NCI-H128 (cell line): ENCODE data around the gene DVL1.
"Not testable (repeated sequence)": the region's sequence is repeated elsewhere in the genome, so short reads cannot be mapped to it uniquely, and the experiment has no call there.

Source experiments
- DNase-seq: peaks from one replicate; lab custom pipeline; 2025; ENCODE audit not compliant: unreplicated experiment; lab: John Stamatoyannopoulos, UW

Gene DVL1

DNA sequence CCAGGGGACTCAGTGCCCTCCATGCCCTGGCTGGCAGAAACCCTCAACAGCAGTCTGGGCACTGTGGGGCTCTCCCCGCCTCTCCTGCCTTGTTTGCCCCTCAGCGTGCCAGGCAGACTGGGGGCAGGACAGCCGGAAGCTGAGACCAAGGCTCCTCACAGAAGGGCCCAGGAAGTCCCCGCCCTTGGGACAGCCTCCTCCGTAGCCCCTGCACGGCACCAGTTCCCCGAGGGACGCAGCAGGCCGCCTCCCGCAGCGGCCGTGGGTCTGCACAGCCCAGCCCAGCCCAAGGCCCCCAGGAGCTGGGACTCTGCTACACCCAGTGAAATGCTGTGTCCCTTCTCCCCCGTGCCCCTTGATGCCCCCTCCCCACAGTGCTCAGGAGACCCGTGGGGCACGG is 21.0 kb downstream of the DVL1 start:
- no peak for DNase-seq

DNA sequence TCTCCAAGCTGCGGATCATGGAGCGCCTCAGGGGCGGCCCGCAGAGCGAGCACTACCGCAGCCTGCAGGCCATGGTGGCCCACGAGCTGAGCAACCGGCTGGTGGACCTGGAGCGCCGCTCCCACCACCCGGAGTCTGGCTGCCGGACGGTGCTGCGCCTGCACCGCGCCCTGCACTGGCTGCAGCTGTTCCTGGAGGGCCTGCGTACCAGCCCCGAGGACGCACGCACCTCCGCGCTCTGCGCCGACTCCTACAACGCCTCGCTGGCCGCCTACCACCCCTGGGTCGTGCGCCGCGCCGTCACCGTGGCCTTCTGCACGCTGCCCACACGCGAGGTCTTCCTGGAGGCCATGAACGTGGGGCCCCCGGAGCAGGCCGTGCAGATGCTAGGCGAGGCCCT is 21.9 kb downstream of the DVL1 start:
- DNase-seq: no peak

DNA sequence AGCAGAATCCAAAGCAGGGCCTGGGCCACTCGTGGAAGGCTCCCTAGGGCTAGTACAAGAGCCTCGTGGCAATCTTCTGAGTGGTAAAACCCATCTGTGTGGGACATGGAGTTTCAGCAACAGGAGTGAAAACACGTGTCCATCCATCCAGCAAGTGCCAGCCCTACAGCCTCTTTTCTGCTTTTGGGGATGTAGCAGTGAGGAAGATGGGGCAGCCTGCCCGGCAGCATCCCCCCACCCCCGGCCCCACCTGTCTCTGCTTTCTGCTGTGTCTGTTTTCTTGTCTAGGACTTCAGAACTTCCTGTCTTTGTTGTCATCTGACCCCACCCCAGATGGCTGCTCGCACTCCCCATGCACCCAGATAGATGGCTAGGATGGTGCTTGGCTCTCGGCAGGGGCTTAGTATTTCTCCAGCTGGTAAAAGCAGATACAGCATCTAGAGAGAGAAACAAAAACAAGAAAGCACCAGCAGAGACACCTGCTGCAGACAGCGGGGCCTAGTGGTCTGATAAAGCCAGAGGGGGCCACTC is 23.1 kb downstream of the DVL1 start:
- DNase-seq: no peak

DNA sequence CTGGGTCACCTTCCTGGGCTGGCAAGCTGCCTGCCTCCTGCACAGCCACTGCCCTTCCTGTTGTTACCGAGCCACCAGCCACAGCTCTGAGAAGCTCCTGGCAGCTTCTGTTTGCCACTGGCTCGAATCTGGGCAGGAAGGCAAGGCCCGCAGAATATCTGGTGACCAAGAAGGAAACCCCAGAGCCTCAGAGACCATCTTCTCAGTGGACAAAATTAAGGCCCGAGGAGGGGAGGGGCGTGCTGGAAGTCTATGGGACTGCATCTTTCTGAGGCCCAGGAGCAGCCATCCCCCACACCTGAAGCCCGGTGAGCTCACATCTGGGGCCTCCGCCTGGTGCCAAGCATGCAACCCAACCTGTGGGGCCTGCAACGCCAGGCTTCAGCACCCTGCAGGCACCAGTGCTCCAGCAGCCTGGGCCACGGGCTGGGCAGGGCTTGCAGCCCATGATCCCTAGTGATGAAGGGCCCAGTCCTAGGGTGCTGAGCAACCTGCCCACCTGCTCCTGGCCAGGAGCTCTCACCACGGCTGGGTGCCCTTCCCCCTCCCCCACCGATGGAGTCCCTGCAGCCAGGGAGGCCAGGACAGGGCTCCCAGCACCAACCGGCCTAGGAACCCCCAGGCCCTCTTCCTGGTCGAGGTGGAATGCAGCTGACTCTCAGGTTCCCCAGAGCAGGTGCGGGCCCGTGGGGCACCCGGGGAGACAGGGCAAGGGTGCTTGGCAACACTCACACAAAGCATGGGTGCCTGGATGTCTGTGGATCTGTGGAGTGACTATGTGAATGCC is 23.7 kb downstream of the DVL1 start:
- DNase-seq: no peak

DNA sequence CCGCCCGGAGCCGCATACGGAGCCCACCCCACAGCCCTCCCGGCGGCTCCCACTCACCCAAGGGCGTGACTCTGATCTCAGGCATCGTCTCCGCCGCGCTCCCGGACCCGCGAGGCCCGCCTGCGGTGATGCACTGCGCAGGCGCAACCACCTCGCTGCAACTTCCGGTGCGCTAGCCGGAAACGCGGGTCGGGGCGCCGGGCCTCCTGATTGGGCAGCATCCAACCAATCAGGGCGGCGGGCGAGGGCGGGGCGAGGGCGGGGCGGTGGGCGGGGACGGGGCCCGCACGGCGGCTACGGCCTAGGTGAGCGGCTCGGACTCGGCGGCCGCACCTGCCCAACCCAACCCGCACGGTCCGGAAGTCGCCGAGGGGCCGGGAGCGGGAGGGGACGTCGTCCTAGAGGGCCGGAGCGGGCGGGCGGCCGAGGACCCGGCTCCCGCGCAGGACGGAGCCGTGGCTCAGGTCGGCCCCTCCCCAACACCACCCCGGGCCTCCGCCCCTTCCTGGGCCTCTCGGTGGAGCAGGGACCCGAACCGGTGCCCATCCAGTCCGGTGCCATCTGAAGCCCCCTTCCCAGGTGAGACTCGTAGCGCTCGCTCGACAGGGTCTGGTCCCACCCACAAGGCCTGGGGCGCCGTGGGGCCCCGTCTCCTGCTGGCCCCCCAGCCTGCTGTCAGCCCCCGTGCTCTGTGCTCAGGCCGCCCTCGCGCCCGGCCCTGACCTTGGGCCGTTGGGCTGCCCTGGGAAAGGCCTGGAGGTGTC is 24.5 kb downstream of the DVL1 start, which contains the start of the genes CPTP and INTS11:
Gene CPTP (plus strand): TSS at position 279 of the 764 bp plus-strand sequence. CDS start 2,109 bp downstream, outside the sequence.
Gene INTS11 (minus strand): TSS at position 137 of the 764 bp plus-strand sequence. CDS start 52 bp downstream, at position 85.
- DNase-seq: peak; percentile 80

DNA sequence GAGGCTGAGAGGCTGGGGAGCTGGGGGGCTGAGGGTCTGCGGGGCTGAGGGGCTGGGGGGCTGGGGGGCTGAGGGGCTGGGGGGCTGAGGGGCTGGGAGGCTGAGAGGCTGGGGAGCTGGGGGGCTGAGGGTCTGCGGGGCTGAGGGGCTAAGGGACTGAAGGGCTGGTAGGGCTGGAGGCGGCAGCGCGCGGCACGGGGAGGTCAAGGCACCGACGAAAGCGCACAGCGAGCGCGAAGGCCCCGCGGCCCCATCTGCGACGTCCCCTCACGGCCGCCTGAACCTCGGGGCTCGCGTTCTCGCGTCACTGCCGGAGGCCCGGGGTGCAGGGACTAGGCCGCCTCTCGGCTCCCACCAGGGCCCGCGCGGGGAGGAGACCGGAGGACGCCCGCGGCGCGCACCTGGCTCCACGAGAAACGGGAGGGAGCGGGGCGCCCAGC is 25.1 kb downstream of the DVL1 start:
- DNase-seq: no peak

DNA sequence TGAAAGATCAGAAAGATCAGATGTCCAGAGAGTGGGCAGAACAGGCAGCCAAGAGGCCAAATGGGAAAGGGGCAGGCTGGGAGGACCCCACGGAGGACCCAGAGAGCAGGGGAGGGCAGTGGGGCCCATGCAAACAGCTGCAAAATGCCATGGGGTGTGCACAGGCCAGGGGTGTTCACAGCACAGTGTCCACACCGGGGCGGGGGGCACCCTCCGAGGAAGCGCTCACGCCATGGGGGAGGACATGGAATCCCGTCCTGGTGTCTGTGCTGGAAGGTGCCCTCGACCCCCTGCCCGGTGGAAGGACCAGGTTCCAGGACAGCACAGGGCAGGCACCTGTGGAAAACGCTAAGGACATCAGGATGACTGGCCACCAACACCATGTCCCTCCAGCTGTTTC is 26.3 kb downstream of the DVL1 start:
- DNase-seq: no peak

DNA sequence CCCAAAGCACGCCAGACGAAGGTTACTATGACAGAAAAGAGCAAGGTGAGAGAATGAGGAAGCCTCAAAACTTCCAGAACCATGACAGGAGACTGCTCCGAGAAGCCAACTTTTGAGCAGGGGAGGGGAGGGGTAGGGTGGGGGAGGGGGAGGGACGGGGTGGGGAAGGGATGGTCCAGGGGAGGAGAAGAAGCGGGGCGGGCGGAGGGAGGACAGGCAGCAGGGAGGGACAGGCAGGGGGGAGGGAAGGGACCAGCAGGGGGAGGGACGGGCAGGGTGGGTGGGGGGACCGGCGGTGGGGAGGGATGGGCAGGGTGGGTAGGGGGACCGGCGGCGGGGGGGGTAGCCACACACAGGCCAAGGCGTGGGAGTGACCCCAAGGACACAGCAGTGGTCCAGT is 26.8 kb downstream of the DVL1 start:
- DNase-seq: no peak

DNA sequence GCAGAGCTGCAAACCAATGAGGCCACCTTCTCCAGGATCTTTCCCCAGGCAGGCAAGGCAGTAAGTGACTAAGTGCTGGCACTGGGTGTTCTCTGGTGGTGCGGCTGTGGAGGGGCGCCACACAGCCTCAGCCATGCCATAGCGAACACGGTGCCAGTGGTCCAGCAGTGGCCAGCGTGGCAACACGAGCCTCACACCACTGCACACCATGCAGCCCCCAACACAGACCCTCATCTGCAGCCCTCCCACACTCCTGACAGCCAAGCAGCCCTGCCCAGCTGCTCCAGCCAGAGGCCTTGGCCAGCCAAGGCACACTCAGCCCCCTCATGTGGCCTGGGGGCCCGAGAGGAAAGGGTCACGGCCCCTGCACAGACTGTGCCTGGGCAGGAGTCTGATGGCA is 27.7 kb downstream of the DVL1 start:
- no peak for DNase-seq

DNA sequence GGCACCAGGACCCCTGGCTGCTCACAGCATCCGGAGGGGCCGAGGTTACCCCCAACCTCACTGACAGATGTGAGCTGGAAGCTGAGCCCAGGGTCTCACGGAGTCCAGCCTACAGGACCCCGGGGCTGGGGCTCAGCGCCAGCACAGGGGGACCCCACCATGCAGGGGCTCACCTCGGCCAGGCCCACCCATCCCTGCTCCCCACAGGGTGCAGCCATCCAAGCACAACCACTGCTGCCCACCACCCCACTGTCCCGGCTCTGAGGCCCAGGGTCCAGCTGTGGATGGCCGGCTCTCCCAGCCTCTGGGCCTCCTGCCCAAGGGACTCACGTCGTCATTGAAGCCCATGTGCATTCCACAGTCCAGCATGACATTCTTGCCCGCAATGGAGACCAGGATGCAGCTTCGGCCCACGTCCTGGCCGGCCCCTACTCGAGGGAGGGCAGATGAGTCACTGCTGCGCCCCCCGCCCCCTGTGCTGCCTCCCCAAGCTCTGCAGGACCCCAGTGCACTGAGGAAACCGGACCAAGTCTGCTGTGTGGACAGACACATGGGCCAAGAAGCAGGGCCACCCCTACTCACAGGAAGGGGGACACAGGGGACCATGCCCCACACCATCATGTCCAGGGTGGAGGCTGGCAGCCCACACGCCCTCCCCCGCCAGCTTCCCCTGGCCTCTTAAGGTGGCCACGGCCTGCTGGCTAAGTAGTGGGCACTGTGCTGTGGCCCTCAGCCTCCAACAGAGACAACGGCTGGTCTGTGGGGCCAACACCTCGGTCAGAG is 28.4 kb downstream of the DVL1 start:
- no peak for DNase-seq

DNA sequence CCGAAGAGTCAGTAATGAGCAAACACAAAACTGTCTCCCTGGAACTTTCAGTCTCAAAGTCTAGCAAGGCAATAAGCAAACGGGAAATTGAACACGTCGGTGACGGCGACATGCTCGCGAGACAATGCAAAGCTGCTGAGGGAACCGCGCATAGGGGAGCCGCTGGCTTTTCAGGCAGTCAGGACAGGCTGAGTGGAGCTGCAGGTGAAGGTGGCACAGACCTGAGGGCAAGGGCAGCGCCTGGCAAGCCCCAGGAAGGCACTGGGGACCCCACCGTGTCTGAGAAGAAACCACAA is 29.6 kb downstream of the DVL1 start:
- DNase-seq: no peak

DNA sequence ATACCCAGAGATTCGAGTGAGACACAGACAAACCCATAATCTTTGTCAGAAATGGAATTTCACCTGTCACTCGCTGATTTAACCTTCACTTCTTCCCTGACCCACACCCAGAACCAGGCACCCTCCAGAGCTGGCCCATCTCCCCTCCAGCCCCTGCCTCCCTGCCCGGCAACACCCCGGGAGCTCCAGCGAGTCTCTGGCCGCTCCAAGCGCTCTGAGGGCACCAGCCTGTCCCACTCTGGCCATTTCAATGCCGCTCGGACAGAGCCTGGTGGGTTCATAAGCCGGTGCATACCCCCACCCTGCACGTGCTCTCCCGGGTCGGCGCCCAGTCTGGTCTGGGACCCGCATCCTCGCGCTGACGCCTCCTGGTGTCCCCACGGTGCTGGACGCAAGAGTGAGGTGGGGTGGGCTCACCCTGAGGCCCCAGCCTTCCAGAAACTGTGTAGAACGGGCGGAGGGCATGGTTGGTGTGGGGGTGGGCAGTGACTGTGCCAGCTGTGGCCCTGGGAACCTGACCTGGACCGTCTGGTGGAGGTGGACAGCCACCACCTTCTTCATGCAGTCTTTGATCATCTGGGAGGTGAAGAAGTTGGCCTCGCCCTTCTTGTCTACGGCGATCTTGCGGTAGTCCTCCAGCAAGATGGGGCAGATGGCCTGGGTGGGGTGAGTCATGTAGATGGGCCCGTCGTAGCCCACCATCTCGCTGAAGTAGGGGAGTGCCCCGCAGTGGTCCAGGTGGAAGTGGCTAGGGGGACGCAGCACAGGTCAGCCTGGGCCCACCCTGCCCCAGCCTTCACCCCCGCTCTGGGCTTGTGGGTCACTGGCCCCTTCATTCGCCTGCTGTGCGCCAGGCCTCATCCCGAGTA is 30.2 kb downstream of the DVL1 start:
- DNase-seq: no peak

DNA sequence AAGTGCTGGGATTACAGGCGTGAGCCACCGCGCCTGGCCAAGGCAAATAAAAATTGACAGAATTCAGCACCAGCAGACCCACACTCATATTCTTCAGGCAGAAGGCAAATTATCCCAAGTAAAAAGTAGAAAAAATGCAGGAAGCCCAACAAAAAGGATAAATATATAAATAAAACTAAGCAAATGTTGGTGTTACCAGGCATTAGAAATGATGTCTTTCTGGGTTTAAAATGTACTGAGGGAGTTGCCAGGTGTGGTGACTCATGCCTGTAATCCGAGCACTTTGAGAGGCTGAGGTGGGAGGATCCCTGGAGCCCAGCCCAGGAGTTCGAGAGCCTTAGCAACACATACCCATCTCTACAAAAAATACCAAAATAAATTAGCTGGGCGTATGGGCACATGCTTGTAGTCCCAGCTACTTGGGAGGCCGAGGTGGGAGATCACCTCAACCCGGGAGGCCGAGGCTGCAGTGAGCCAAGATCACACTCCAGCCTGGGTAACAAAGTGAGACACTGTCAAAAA is 31.0 kb downstream of the DVL1 start:
- DNase-seq: peak; percentile 36

DNA sequence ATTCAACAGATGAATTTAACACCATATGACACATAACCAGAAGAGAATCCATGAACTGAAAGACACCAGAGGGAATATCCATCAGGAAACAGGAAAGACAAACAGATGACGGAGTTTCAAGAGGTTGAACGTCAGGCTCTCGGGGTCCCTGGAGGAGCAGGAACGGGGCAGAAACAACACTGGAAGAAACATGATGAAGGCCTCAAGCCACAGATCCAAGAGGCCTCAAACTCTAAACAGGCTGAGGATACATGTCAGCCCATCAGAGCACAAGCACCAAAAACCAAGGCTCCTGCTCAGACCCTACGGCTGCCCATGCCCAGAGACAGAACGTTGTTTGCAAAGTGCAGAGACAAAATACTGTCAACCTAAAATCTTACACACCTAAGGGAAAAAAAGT is 31.8 kb downstream of the DVL1 start:
- DNase-seq: no peak

DNA sequence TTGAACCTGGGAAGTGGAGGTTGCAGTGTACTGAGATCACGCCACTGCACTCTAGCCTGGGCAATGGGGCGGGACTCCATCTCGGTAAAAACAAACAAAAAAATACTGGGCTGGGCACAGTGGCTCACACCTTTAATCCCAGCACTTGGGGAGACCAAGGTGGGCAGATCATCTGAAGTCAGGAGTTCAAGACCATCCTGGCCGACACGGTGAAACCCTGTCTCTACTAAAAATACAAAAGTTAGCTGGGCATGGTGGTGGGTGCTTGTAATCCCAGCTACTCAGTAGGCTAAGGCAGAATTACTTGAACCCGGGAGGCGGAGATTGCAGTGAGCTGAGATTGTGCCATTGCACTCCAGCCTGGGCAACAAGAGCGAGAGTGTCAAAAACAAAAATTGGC is 33.0 kb downstream of the DVL1 start:
- not testable (repeated sequence) for DNase-seq

DNA sequence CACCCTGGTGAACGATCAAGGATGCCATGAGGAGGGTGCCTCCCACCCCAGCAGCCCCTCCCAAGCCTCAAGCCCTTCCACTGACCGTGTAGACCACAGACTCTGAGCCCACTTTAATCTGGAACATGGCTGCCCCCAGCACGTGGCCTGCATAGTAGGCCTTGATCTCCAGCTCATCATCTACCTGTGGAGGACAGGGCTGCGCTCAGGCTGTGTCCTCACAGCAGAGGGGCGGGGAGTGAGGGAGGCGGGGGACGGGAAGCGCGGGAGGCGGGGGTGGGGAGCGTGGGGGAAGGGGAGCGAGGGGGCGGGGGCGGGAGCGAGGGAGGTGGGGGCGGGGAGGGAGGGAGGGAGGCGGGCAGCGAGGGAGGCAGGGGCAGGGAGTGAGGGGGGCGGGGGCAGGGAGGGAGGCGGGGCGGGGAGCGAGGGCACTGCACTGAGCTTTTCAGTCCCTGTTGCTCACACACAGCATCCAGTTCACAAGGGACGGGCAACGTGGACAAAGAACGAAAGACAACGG is 33.7 kb downstream of the DVL1 start:
- DNase-seq: no peak

DNA sequence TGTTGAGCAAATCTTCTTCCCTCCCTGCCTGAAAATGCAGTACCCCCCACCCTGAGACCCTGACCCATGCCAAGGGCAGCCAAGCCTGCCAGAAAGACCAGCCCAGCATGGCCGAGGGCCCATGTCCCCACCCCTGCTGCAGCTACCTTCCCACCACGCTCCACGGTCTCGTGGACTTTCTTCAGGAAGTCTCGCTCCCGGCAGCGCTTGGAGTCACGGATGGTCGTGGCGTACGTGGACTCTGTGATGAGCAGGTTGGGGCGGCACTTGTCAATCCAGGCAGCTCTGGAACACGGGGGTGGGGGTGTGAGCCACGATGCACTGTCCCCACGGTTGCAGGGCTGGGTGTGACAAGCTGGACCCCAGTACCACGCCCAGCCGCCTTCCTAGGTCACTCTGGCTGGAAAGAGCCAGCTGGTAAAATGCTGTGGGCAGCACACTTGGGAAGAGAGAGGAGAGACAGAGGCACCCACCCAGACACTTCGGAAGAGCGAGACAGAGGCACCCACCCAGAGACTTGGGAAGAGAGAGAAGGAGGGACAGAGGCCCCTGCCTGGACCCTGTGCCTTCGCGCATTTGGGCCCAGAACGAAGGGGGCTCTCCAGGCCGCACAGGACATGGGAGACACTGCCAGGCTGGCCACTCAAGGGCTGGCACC is 34.4 kb downstream of the DVL1 start:
- DNase-seq: no peak

DNA sequence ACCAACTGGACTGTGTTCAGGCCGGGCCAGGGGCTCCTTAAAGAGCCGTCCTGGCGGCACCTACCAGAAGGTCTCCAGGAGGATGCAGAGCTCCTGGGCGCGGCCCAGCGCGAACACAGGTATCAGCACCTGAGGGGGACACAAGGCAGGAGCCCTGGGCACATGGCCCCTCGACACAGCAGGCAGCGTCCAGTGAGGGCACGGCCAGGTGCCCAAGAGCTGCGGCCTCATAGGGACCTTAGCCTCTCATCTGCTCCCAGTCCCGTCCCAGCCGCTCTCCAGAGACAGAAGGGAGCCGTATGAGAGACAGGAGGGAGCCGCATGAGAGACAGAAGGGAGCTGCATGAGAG is 35.0 kb downstream of the DVL1 start:
- DNase-seq: no peak

DNA sequence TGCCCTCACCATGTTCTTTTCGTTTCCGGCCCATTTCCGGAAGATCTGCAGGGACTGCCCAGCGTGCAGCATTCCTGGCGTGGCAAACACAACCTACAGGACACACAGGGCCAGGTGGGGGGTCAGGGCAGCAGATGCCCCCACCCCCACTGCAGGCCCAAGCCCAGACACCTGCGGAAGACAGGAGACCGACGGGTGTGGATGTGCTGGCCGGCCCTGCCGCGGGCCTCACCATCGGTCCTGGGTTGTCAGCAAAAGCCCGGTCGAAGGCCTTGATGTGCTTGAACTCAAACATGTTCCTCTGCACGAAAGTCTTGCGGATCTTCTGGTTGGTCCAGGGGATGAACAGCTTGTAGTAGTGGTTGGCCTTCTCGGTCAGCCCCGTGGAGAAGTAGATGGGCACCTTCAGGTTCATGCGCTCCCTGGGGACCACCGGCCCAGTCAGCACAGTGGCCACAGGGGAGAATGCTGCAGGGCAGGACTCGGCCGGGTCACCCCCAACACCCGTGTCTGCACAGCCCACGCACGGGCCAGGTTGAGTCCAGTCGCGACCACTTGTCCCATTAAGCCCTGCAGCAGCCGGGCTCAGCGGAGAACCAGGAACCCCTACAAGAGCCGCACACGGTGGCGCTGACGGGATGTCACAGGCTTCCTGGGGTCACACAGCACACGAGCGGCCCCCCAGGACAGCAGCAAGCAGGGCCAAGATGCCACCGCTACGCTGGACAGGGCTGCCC is 35.5 kb downstream of the DVL1 start:
- DNase-seq: no peak
